ENCODE data around the gene PNMA8C. TPM values are rescaled to one million over a fixed set of nuclear protein-coding genes. Genes with fewer than 3 reads are reported as not detected.

The PNMA8C gene
- total RNA-seq (2014; rRNA removed; shearing (Covaris generic)) = not detected in 2 replicates

GRCh38 chr19:46428239-46429135 lies at the start of gene PNMA8C:
TSS of gene PNMA8C (minus strand) at chr19:46428936. CDS start at chr19:46428359, 577 bp downstream.
- DNase-seq (ENCODE audit: low spot score) = no peak

DNA sequence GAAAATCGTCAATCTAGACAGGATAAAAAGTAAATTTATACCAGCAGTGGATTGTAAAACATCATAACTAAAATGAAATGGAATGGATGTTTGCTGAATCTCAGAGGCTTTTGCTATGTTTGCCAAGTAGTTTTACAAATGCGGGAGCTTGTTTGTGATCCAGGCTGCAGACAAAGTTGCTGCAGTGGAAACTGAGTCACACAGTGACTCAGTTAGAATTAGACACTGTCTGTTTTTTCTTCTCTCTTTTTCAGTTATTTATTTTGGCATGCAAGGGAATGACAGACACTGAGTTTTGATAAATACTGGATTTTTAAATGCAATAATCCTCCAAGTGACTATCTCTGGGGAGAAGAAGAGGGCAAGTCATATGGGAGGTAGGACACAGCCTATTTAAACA lies 47.2 kb upstream of the PNMA8C start:
- DNase-seq (ENCODE audit: low spot score) = no peak

GRCh38 chr19:46474211-46474610 lies 45.5 kb upstream of the PNMA8C start:
- no peak for DNase-seq (ENCODE audit: low spot score)

DNA sequence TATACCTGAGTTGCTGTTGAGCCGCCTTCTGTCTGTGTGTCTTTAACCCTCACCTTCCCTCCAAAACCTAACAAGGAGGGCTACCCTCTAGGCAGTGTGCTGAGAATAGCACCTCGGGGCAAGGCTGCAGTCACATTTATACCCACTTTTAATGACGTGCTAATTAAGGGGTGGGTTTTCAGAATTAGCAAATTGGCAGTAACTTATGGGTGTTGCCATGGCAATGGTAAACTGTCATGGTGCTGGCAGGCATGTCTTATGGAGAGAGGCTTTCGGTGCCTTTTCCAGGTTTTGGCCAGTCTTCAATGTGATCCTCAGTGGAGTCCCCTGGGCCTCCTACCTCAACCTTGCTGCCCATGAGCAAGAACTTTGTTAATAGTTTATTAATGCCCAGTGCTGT lies 43.9 kb upstream of the PNMA8C start:
- DNase-seq (ENCODE audit: low spot score) = no peak

- no peak for DNase-seq (ENCODE audit: low spot score)
Observed at GRCh38 chr19:46471811-46472543, 43.2 kb upstream of the PNMA8C start.

- DNase-seq (ENCODE audit: low spot score) = no peak
Observed at GRCh38 chr19:46471116-46471733, 42.5 kb upstream of the PNMA8C start, which contains the start of gene PNMA8A. TSS of gene PNMA8A (minus strand) at chr19:46471563. CDS start at chr19:46471035, 528 bp downstream.

DNA sequence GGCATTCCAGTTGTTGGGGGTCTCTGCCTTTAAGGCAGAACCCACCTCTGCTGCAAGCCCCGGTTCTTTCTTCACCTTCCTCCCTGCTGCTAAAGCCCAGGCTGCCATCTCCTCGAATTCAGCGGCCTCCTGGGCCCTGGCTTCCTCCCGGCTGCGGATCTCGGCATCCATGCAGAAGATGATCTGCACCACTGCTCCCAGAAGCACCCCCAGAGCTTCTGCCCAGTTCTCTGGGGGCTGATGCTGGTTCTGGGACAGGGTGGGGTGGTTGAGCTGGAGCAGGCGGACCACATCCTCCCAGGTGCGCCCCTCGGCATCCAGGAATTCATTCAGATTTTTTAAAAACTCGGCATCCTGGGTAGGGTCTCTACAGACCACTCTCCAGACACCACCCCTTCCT lies 41.6 kb upstream of the PNMA8C start:
- DNase-seq (ENCODE audit: low spot score) = no peak

DNA sequence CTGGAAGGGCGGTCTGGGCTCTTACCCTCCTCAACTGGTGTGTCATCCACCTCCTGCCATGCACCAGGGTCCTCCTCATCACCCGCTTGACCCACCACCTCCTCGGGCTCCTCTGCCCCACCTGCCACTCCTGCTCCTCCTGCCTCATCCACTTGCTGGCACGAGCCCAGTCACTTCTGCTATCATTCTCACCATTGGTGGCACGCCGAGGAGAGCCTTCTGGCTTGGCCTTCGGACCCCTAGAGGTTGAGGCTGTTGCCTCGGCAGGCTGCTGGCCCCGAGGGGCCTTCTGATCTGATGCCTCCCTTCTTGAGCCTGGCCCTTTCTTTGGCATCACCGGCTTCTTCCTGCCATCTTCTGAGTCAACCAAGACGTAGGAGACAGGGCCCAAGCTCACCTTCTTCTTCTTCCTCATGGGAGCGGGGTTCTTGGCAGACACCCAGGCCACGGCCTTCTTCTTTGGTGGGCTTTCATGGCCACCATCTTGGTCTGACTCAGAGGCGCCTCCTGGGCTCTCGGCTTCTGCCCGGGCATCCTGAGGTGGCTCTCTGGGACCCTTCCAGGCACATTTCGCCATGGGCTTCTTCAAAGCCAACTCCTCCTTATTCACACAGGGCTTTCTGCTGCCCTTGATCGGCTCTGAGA lies 40.9 kb upstream of the PNMA8C start:
- no peak for DNase-seq (ENCODE audit: low spot score)

GRCh38 chr19:46466536-46467196 lies 37.9 kb upstream of the PNMA8C start:
- DNase-seq (ENCODE audit: low spot score) = peak; percentile 28

- DNase-seq (ENCODE audit: low spot score) = no peak
Observed at GRCh38 chr19:46463516-46463915, 34.8 kb upstream of the PNMA8C start.

GRCh38 chr19:46461537-46461936 lies 32.8 kb upstream of the PNMA8C start:
- DNase-seq (ENCODE audit: low spot score) = no peak

GRCh38 chr19:46460981-46461380 lies 32.2 kb upstream of the PNMA8C start:
- DNase-seq (ENCODE audit: low spot score) = no peak

- no peak for DNase-seq (ENCODE audit: low spot score)
Observed at GRCh38 chr19:46460055-46460454, 31.3 kb upstream of the PNMA8C start.

DNA sequence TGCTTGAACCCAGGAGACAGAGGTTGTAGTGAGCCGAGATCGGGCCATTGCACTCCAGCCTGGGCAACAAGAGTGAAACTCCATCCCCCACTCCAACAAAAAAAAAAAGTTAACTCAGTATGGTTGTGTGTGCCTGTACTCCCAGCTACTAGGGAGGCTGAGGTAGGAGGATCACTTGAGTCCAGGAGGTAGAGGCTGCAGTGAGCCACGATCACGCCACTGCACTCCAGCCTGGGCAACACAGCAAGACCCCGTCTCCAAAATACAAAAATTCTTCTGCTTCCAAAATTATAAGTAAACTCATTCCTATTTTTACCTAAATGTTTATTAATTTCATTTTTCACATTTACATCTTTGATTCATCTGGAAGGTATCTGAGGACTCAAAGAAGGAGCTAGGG lies 28.2 kb upstream of the PNMA8C start:
- no peak for DNase-seq (ENCODE audit: low spot score)

DNA sequence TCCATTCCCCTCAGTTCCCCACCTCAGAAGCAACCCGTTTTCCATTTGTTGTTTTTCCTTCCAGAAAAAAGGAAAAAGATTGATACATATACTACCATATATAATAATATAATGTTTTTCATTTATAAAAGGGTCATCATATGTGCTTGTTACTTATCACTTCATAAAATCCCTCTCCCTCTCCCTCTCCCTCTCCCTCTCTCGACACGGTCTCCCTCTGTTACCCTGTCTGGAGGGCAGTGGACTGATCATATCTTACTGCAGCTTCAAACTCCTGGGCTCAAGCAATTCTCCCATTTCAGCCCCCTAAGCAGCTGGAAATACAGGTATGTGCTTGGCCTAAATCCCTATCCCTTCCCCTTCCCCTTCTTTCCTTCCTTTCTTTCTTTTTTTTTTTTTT lies 25.5 kb upstream of the PNMA8C start:
- no peak for DNase-seq (ENCODE audit: low spot score)

- no peak for DNase-seq (ENCODE audit: low spot score)
Observed at GRCh38 chr19:46453661-46454060, 24.9 kb upstream of the PNMA8C start.

GRCh38 chr19:46452186-46452585 lies 23.4 kb upstream of the PNMA8C start:
- DNase-seq (ENCODE audit: low spot score) = no peak

- DNase-seq (ENCODE audit: low spot score) = no peak
Observed at GRCh38 chr19:46451352-46451751, 22.6 kb upstream of the PNMA8C start.

DNA sequence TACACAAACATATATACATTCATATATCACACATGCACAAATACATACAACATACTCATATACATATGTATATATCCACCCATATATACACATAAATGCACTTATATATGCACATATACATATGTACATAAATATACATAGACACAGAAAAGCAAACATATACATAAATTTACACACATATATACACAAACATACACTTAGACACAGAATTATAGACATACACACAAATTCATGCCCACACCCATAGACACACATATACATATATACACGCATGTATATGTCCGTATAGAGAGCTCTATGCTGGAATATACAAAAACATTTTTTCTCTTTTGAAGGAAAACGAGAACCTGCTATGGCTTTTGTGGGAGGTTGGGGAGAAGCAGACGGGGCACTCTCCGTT lies 22.0 kb upstream of the PNMA8C start:
- DNase-seq (ENCODE audit: low spot score) = no peak

DNA sequence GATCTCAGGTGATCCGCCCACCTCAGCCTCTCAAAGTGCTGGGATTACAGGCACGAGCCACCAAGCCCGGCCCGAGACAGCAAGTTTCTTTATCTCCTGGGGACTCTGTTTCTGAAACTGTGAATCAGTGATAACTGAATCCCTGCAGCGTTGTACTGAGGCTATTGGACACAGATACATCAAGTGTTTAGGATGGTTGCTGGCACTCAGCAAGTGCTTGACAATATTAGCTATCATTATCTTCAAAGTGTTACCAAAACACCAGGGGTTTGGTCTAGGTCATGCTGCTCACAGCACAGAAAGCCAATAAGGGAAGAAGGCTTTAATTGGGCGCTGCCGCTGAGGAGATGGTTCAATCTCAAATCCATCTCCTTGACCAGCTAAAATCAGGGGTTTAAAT lies 20.5 kb upstream of the PNMA8C start:
- no peak for DNase-seq (ENCODE audit: low spot score)

- DNase-seq (ENCODE audit: low spot score) = no peak
Observed at GRCh38 chr19:46448601-46449000, 19.9 kb upstream of the PNMA8C start.

Measured in A172 (cell line).